OCI-LY3 (cell line): Measurements from ENCODE around the gene RRAD.
"Not testable (repeated sequence)": the region's sequence is repeated elsewhere in the genome, so short reads cannot be mapped to it uniquely, and the experiment has no call there.

Source experiments
- H2AFZ ChIP-seq: fragments of 200-600, 300-600 bp; shearing (Covaris generic); 2 replicates; pipeline ENCODE4 v1.6.0; 2014; ENCODE audit warnings: antibody characterized with exemption, low read depth, low read length
- H3K27ac ChIP-seq: fragments of 200-600, 300-600 bp; sonication (generic); 2 replicates; pipeline ENCODE4 v1.5.1; 2014; ENCODE audit warnings: mild to moderate bottlenecking, low read length, moderate library complexity, mixed read lengths
- H3K27me3 ChIP-seq: fragments of 200-600, 300-600 bp; sonication (generic); 2 replicates; pipeline ENCODE4 v1.6.1; 2014; ENCODE audit warnings: low read depth, low read length, mixed read lengths
- H3K36me3 ChIP-seq: fragments of 200-600, 300-600 bp; sonication (generic); replicated peaks from 2 replicates; pipeline ENCODE3; 2014; ENCODE audit warnings: low read depth, low read length, mixed read lengths
- H3K4me1 ChIP-seq: fragments of 300-600, 200-600 bp; sonication (generic); 2 replicates; pipeline ENCODE4 v1.6.1; 2014; ENCODE audit warnings: low read length, mixed read lengths
- H3K4me2 ChIP-seq: fragments of 200-600, 300-600 bp; sonication (generic); 2 replicates; pipeline ENCODE4 v1.6.1; 2014; ENCODE audit warnings: low read length, mixed read lengths
- H3K4me3 ChIP-seq: fragments of 300-600, 200-600 bp; sonication (generic); 2 replicates; pipeline ENCODE4 v1.5.1; 2014; ENCODE audit warnings: antibody characterized with exemption, mild to moderate bottlenecking, low read length, moderate library complexity
- H3K79me2 ChIP-seq: fragments of 300-600, 200-600 bp; shearing (Covaris generic); 2 replicates; pipeline ENCODE4 v1.6.1; 2014; ENCODE audit warnings: mild to moderate bottlenecking, low read length, mixed read lengths
- H3K9ac ChIP-seq: fragments of 300-600, 200-600 bp; shearing (Covaris generic); 2 replicates; pipeline ENCODE4 v1.6.0; 2014; ENCODE audit warnings: mild to moderate bottlenecking, low read length, moderate library complexity
- H3K9me3 ChIP-seq: fragments of 200-600, 300-600 bp; shearing (Covaris generic); 2 replicates; pipeline ENCODE4 v1.6.1; 2014; ENCODE audit warnings: low read length, mixed read lengths; ENCODE audit not compliant: insufficient read depth
- H4K20me1 ChIP-seq: fragments of 200-600, 300-600 bp; sonication (generic); 2 replicates; pipeline ENCODE4 v1.6.1; 2016; ENCODE audit warnings: low read length, mixed read lengths; ENCODE audit not compliant: insufficient read depth
- EZH2phosphoT487 ChIP-seq: fragments of 200-600 bp; shearing (Covaris generic); IDR thresholded peaks from 2 replicates; pipeline ENCODE4 v1.6.1; 2018; ENCODE audit warnings: antibody characterized with exemption, mixed run types, low read depth
- TF ChIP-seq, protein P1 (sequence below): fragments of 200-600, 300-600 bp; sonication (generic); IDR thresholded peaks from 2 replicates; pipeline ENCODE4 v1.5.1; 2014; ENCODE audit warnings: antibody characterized with exemption, low read length, low read depth

Gene RRAD, protein sequence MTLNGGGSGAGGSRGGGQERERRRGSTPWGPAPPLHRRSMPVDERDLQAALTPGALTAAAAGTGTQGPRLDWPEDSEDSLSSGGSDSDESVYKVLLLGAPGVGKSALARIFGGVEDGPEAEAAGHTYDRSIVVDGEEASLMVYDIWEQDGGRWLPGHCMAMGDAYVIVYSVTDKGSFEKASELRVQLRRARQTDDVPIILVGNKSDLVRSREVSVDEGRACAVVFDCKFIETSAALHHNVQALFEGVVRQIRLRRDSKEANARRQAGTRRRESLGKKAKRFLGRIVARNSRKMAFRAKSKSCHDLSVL

DNA sequence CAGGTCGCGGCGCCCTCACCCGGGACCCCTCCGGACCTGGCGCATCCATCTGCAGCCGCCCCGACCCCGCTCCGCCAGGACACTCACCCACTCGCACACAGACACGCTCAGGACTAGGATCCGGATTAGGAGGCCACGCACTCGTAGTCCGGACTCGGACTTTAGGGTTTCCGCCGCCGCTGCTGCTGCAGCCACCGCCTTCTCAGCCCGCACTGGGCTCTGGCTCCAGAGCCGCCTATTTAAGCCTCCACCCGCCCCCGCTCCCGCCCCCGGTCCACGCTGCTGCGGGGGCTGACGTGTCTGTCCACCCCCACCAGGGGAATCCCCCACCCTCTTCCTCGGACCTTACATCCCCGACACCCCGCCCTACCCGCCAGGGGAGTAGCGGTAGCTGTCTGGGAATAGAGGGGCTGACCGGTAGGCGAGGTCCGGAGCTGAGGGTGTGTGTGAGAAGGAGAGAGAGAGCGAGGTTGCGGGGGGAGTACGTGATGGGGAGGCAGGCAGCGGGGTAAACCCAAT lies at the start of gene RRAD:
RRAD (minus strand) TSS at position 214 of the 519 bp plus-strand sequence. CDS start 356 bp downstream, outside the sequence.
- Histone ChIP-seq H3K27me3 (no peaks in the 10 kb centered on the region), H3K9me3 (no peaks in the 10 kb centered on the region), H4K20me1 (no peaks in the 10 kb centered on the region), H3K4me2 (peak within 1 kb of the TSS; percentile 41), H3K36me3 (no peaks in the 10 kb centered on the region), H2AFZ (no peak within 1 kb of the TSS), H3K9ac (no peak within 1 kb of the TSS), H3K79me2 (no peaks in the 10 kb centered on the region), H3K4me3 (peak within 1 kb of the TSS; percentile 48), H3K27ac (no peak within 1 kb of the TSS), H3K4me1 (peaks cover 17% of the 10 kb centered on the region)
- TF ChIP-seq EZH2phosphoT487: no peak
- TF ChIP-seq, protein P1, sequence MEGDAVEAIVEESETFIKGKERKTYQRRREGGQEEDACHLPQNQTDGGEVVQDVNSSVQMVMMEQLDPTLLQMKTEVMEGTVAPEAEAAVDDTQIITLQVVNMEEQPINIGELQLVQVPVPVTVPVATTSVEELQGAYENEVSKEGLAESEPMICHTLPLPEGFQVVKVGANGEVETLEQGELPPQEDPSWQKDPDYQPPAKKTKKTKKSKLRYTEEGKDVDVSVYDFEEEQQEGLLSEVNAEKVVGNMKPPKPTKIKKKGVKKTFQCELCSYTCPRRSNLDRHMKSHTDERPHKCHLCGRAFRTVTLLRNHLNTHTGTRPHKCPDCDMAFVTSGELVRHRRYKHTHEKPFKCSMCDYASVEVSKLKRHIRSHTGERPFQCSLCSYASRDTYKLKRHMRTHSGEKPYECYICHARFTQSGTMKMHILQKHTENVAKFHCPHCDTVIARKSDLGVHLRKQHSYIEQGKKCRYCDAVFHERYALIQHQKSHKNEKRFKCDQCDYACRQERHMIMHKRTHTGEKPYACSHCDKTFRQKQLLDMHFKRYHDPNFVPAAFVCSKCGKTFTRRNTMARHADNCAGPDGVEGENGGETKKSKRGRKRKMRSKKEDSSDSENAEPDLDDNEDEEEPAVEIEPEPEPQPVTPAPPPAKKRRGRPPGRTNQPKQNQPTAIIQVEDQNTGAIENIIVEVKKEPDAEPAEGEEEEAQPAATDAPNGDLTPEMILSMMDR: no peak

DNA sequence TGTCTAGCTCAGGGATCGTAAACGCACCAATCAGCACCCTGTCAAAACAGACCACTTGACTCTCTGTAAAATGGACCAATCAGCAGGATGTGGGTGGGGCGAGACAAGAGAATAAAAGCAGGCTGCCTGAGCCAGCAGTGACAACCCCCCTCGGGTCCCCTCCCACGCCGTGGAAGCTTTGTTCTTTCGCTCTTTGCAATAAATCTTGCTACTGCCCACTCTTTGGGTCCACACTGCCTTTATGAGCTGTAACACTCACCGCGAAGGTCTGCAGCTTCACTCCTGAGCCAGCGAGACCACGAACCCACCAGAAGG lies 49.6 kb upstream of the RRAD start:
- not testable (repeated sequence) for H3K9me3 ChIP-seq, H3K27me3 ChIP-seq, H3K9ac ChIP-seq, H2AFZ ChIP-seq, H3K36me3 ChIP-seq, H3K4me3 ChIP-seq, H3K4me2 ChIP-seq, H3K4me1 ChIP-seq, H3K27ac ChIP-seq, H4K20me1 ChIP-seq, H3K79me2 ChIP-seq

DNA sequence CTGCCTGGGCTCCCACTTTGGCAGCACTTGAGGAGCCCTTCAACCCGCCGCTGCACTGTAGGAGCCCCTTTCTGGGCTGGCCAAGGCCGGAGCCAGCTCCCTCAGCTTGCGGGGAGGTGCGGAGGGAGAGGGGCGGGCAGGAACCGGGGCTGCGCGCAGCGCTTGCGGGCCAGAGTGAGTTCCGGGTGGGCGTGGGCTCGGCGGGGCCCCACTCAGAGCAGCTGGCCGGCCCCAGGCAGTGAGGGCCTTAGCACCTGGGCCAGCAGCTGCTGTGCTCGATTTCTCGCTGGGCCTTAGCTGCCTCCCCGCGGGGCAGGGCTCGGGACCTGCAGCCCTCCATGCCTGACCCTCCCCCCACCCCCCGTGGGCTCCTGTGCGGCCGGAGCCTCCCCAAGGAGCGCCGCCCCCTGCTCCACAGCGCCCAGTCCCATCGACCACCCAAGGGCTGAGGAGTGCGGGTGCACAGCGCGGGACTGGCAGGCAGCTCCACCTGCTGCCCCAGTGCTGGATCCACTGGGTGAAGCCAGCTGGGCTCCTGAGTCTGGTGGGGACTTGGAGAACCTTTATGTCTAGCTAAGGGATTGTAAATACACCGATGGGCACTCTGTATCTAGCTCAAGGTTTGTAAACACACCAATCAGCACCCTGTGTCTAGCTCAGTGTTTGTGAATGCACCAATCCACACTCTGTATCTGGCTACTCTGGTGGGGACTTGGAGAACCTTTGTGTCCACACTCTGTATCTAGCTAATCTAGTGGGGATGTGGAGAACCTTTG lies 49.0 kb upstream of the RRAD start:
- not testable (repeated sequence) for H3K4me2 ChIP-seq, H4K20me1 ChIP-seq, H3K36me3 ChIP-seq

DNA sequence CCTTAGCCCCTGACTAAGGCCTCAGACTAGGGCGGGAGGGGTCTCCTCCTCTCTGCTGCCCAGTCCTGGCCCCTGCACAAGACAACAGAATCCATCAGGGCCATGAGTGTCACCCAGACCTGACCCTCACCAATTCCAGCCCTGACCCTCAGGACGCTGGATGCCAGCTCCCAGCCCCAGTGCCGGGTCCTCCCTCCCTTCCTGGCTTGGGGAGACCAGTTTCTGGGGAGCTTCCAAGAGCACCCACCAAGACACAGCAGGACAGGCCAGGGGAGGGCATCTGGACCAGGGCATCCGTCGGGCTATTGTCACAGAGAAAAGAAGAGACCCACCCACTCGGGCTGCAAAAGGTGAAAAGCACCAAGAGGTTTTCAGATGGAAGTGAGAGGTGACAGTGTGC lies 48.4 kb upstream of the RRAD start:
- no peak overlapping the region for H3K4me3 ChIP-seq
- no peaks in the 10 kb centered on the region for H3K79me2 ChIP-seq
- no peaks in the 10 kb centered on the region for H3K27me3 ChIP-seq
- no peak overlapping the region for H2AFZ ChIP-seq
- no peaks in the 10 kb centered on the region for H3K4me1 ChIP-seq
- H3K36me3 ChIP-seq: no peaks in the 10 kb centered on the region
- H4K20me1 ChIP-seq: no peaks in the 10 kb centered on the region
- no peaks in the 10 kb centered on the region for H3K9me3 ChIP-seq
- TF ChIP-seq, protein P1: no peak
- no peak for TF ChIP-seq EZH2phosphoT487
- no peak overlapping the region for H3K27ac ChIP-seq
- no peak overlapping the region for H3K9ac ChIP-seq
- H3K4me2 ChIP-seq: no peak overlapping the region

More for the DNA sequence above, 49.0 kb upstream of the RRAD start:
- H3K9ac ChIP-seq, H3K27ac ChIP-seq, H3K79me2 ChIP-seq, H3K4me3 ChIP-seq, H3K9me3 ChIP-seq, H2AFZ ChIP-seq, H3K4me1 ChIP-seq, H3K27me3 ChIP-seq: not testable (repeated sequence)

DNA sequence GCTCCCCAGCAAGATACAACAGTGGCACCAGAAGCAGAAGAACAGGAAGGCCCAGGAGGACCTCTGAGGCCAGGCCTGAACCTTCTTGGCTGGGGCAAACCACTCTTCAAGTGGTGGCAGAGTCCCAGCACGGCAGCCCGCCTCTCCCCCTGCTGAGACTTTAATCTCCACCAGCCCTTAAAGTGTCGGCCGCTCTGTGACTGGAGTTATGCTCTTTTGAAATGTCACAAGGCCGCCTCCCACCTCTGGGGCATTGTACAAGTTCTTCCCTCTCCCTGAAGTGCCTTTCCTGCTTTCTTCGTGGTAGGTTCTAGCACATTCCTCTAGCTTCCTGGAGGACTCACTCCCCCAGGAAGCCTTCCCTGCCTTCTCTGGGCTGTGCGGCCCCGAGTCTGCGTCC lies 47.6 kb upstream of the RRAD start:
- Histone ChIP-seq H3K36me3 (no peaks in the 10 kb centered on the region), H3K27ac (no peak overlapping the region), H3K9ac (no peak overlapping the region), H3K4me1 (no peaks in the 10 kb centered on the region), H3K4me2 (no peak overlapping the region), H3K79me2 (no peaks in the 10 kb centered on the region), H2AFZ (no peak overlapping the region), H4K20me1 (no peaks in the 10 kb centered on the region), H3K4me3 (no peak overlapping the region), H3K9me3 (no peaks in the 10 kb centered on the region), H3K27me3 (no peaks in the 10 kb centered on the region)
- TF ChIP-seq, protein P1: no peak
- no peak for TF ChIP-seq EZH2phosphoT487
